SK-N-SH (cell line): ENCODE data around the gene CD180. TPM values are rescaled to one million over a fixed set of nuclear protein-coding genes. Genes with fewer than 3 reads are reported as not detected.

ENCODE experiments used
- CTCF ChIA-PET: fragments of 300-600, 350-600 bp; formaldehyde crosslinking; extraction: SDS; loops from one replicate; lab custom pipeline; 2021; lab: Yijun Ruan, JAX
- POLR2A ChIA-PET: fragments of 350-600 bp; sonication (Branson Sonifier 250); formaldehyde crosslinking; extraction: SDS; loops from one replicate; lab custom pipeline; 2020; ENCODE audit warnings: antibody characterized with exemption, inconsistent platforms; lab: Yijun Ruan, JAX
- DNase-seq: peaks from one replicate; pipeline ENCODE4 v3.0.0; 2012
- H2AFZ ChIP-seq: fragments of 200-600 bp; sonication (generic); 2 replicates; pipeline ENCODE4 v1.8.1; 2016; ENCODE audit warnings: antibody characterized with exemption, mild to moderate bottlenecking, low read depth
- H3F3A ChIP-seq: fragments of 200-600 bp; sonication (generic); replicated peaks from 2 replicates; pipeline ENCODE3; 2016; ENCODE audit warnings: antibody characterized with exemption, mild to moderate bottlenecking; ENCODE audit not compliant: insufficient read depth
- H3K27ac ChIP-seq, 2 experiments: fragments of 200-500 bp in 1 of 2; fragments of 200-600 bp in 1 of 2; sonication (Bioruptor generic) in 1 of 2; sonication (generic), shearing (Covaris generic) in 1 of 2; 2 replicates each; pipeline versions ENCODE4 v1.5.1 to v1.6.1; 2014 to 2016; ENCODE audit warnings: low read depth in 2 of 2, inconsistent platforms in 1 of 2, low read length in 1 of 2, mild to moderate bottlenecking in 1 of 2, mixed read lengths in 1 of 2
- H3K27me3 ChIP-seq: fragments of 200-600 bp; sonication (generic), shearing (Covaris generic); 2 replicates; pipeline ENCODE4 v1.6.1; 2016; ENCODE audit warnings: mixed run types; ENCODE audit not compliant: insufficient read depth
- H3K36me3 ChIP-seq, 2 experiments: fragments of 200-500 bp in 1 of 2; fragments of 200-600 bp in 1 of 2; sonication (Bioruptor generic) in 1 of 2; sonication (generic) in 1 of 2; replicated peaks in 1 of 2; 2 replicates each; pipeline versions ENCODE3 to v1.5.1; 2014 to 2016; ENCODE audit warnings: low read length in 1 of 2, mild to moderate bottlenecking in 1 of 2; ENCODE audit not compliant: insufficient read depth in 2 of 2, control insufficient read depth in 1 of 2
- H3K4me1 ChIP-seq, 2 experiments: fragments of 200-500 bp in 1 of 2; fragments of 200-600 bp in 1 of 2; sonication (Bioruptor generic) in 1 of 2; sonication (generic), shearing (Covaris generic) in 1 of 2; 2 replicates each; pipeline versions ENCODE4 v1.5.1 to v1.6.1; 2014 to 2016; ENCODE audit warnings: low read depth in 1 of 2, low read length in 1 of 2, mixed run types in 1 of 2; ENCODE audit not compliant: insufficient read depth in 2 of 2, control insufficient read depth in 1 of 2
- H3K4me2 ChIP-seq: fragments of 200-600 bp; sonication (generic), shearing (Covaris generic); 2 replicates; pipeline ENCODE4 v1.6.1; 2017; ENCODE audit warnings: mixed run types
- H3K4me3 ChIP-seq, 2 experiments: fragments of 200-500 bp in 1 of 2; fragments of 200-600 bp in 1 of 2; sonication (Bioruptor generic) in 1 of 2; sonication (generic), shearing (Covaris generic) in 1 of 2; 2 replicates each; pipeline versions ENCODE4 v1.5.1 to v1.8.1; 2014 to 2016; ENCODE audit warnings: low read depth in 2 of 2, inconsistent platforms in 1 of 2, low read length in 1 of 2, mild to moderate bottlenecking in 1 of 2, mixed read lengths in 1 of 2, moderate library complexity in 1 of 2
- H3K79me2 ChIP-seq: fragments of 200-600 bp; sonication (generic); 2 replicates; pipeline ENCODE4 v1.8.1; 2017; ENCODE audit warnings: mild to moderate bottlenecking; ENCODE audit not compliant: insufficient read depth
- H3K9ac ChIP-seq: fragments of 200-600 bp; sonication (generic); 2 replicates; pipeline ENCODE4 v1.6.1; 2017; ENCODE audit warnings: mixed run types
- H3K9me2 ChIP-seq: fragments of 200-600 bp; sonication (generic); 2 replicates; pipeline ENCODE4 v1.6.1; 2017; ENCODE audit warnings: mixed run types
- H3K9me3 ChIP-seq: fragments of 200-600 bp; sonication (generic); 2 replicates; pipeline ENCODE4 v1.6.1; 2017; ENCODE audit warnings: mixed run types, mild to moderate bottlenecking, moderate library complexity
- H4K20me1 ChIP-seq: fragments of 200-600 bp; sonication (generic); 2 replicates; pipeline ENCODE4 v1.6.1; 2017; ENCODE audit warnings: mild to moderate bottlenecking, mixed run types; ENCODE audit not compliant: insufficient read depth
- CHD2 ChIP-seq: fragments of 150-350 bp; IDR thresholded peaks from 2 replicates; pipeline ENCODE4 v1.6.1; 2018; ENCODE audit warnings: low read length; ENCODE audit not compliant: partially characterized antibody
- ELF1 ChIP-seq: IDR thresholded peaks from 2 replicates; pipeline ENCODE4 v1.4.0; 2012
- EZH2phosphoT487 ChIP-seq: fragments of 200-600 bp; sonication (generic); IDR thresholded peaks from 2 replicates; pipeline ENCODE4 v1.6.1; 2017; ENCODE audit warnings: low read depth, mixed run types, mild to moderate bottlenecking, antibody characterized with exemption, moderate library complexity, borderline replicate concordance
- FOSL2 ChIP-seq: IDR thresholded peaks from 2 replicates; pipeline ENCODE4 v1.4.0; 2012; ENCODE audit warnings: low read depth, mild to moderate bottlenecking, moderate library complexity, borderline replicate concordance
- FOXJ3 ChIP-seq: sonication (generic); formaldehyde crosslinking; IDR thresholded peaks from 2 replicates; pipeline ENCODE4 v1.5.1; 2020; ENCODE audit warnings: mild to moderate bottlenecking, missing genetic modification reagents
- GATA2 ChIP-seq: sonication (generic); formaldehyde crosslinking; IDR thresholded peaks from 2 replicates; pipeline ENCODE4 v1.5.0; 2020; ENCODE audit warnings: mild to moderate bottlenecking, missing genetic modification reagents
- MEF2A ChIP-seq: IDR thresholded peaks from 2 replicates; pipeline ENCODE4 v1.4.0; 2012; ENCODE audit warnings: low read depth, borderline replicate concordance
- NRF1 ChIP-seq: IDR thresholded peaks from 2 replicates; pipeline ENCODE4 v1.6.1; 2012; ENCODE audit warnings: low read depth, mild to moderate bottlenecking, low read length
- RAD21 ChIP-seq: IDR thresholded peaks from 2 replicates; pipeline ENCODE4 v1.6.1; 2012; ENCODE audit warnings: mild to moderate bottlenecking, low read length
- RFX5 ChIP-seq: IDR thresholded peaks from 2 replicates; pipeline ENCODE4 v1.6.1; 2012; ENCODE audit warnings: mild to moderate bottlenecking, improper control_type of control experiment, low read length
- RXRA ChIP-seq: IDR thresholded peaks from 2 replicates; pipeline ENCODE4 v1.4.0; 2012; ENCODE audit warnings: low read depth, mild to moderate bottlenecking, borderline replicate concordance
- SIN3A ChIP-seq: IDR thresholded peaks from 2 replicates; pipeline ENCODE4 v1.6.1; 2012; ENCODE audit warnings: low read depth, mild to moderate bottlenecking, low read length, moderate library complexity, borderline replicate concordance
- TAF1 ChIP-seq: IDR thresholded peaks from 2 replicates; pipeline ENCODE4 v1.6.1; 2012; ENCODE audit warnings: low read depth, mild to moderate bottlenecking, low read length, moderate library complexity, borderline replicate concordance
- TCF12 ChIP-seq: IDR thresholded peaks from 2 replicates; pipeline ENCODE4 v1.4.0; 2012
- YY1 ChIP-seq: IDR thresholded peaks from 2 replicates; pipeline ENCODE4 v1.4.0; 2012; ENCODE audit warnings: low read depth, mild to moderate bottlenecking
- WGBS: methylation state at CpG from one replicate; pipeline ENCODE4 v1.1.6; 2017; ENCODE audit warnings: low lambda C conversion rate; 5-methylcytosine and 5-hydroxymethylcytosine counted together
- polyA plus RNA-seq, 3 experiments: library from polyadenylated mRNA; depleted of rRNA; stranded (reverse); fragments of >200 nt; gene quantifications; 2 replicates each; pipeline ENCODE4 v1.2.3, GENCODE V29; 2012
- TF ChIP-seq, protein P1 (sequence below): fragments of 150-350 bp; IDR thresholded peaks from 2 replicates; pipeline ENCODE4 v1.6.1; 2017; ENCODE audit warnings: antibody characterized with exemption, low read length, low read depth, borderline replicate concordance
- TF ChIP-seq, protein P2 (sequence below): IDR thresholded peaks from 2 replicates; pipeline ENCODE4 v1.4.0; 2012; ENCODE audit warnings: low read depth, borderline replicate concordance
- TF ChIP-seq, protein P3 (sequence below): IDR thresholded peaks from 2 replicates; pipeline ENCODE4 v1.4.0; 2012; ENCODE audit warnings: low read depth
- TF ChIP-seq, protein P4 (sequence below): fragments of 150-350 bp; IDR thresholded peaks from 2 replicates; pipeline ENCODE4 v1.6.1; 2016; ENCODE audit warnings: mild to moderate bottlenecking, low read depth, low read length
- TF ChIP-seq, protein P5 (sequence below): IDR thresholded peaks from 2 replicates; pipeline ENCODE4 v1.4.0; 2012; ENCODE audit warnings: low read depth, borderline replicate concordance
- TF ChIP-seq, protein P6 (sequence below): IDR thresholded peaks from 2 replicates; pipeline ENCODE4 v1.6.1; 2012; ENCODE audit warnings: mild to moderate bottlenecking, low read depth, low read length, moderate library complexity

The CD180 gene
- polyA plus RNA-seq, 1 of the 3 experiments (the other 2 are of a cell fraction), result 0.02 TPM

DNA sequence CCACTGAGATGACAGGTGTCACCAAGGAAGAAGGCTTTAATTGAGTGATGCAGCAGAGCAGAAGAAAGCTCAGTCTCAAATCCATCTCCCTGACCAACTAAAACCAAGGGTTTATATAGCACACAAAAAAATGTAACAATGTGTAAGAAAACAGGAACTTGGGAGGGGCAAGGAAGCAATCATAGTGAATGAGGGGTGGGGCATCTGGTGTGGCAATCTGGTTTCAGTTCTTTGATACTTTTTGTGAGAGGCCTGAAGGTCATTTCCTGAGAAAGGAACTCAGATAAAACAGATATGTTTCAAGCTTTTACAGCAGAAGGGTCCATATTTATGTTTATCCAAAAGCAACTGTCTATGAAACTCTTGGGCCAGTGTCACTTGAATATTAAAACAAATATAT lies 19.7 kb downstream of the CD180 start:
- CTCF ChIA-PET, result interaction anchor here (0.8 to 3.4 kb wide), 2 partner anchors 11 to 18 kb away, joined by 3 to 12 read pairs; no protein-coding TSS in a partner anchor
- Histone ChIP-seq H3K79me2 (no peaks in the 10 kb centered on the region), H3F3A (no peaks in the 10 kb centered on the region), H3K9ac (no peak overlapping the region), H3K27ac (no peak overlapping the region), H3K27me3 (no peaks in the 10 kb centered on the region), H2AFZ (no peak overlapping the region), H3K4me1 (no peaks in the 10 kb centered on the region; a peak in 1 of 4 replicates), H3K9me3 (no peaks in the 10 kb centered on the region), H3K4me3 (no peak overlapping the region), H3K9me2 (no peaks in the 10 kb centered on the region), H4K20me1 (no peaks in the 10 kb centered on the region), H3K36me3 (no peaks in the 10 kb centered on the region), H3K4me2 (no peak overlapping the region)
- no peak for DNase-seq
- POLR2A ChIA-PET, result no interaction called here
- no peak for TF ChIP-seq RAD21
- TF ChIP-seq, protein P1, sequence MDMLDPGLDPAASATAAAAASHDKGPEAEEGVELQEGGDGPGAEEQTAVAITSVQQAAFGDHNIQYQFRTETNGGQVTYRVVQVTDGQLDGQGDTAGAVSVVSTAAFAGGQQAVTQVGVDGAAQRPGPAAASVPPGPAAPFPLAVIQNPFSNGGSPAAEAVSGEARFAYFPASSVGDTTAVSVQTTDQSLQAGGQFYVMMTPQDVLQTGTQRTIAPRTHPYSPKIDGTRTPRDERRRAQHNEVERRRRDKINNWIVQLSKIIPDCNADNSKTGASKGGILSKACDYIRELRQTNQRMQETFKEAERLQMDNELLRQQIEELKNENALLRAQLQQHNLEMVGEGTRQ, result no peak
- TF ChIP-seq EZH2phosphoT487, result no peak
- TF ChIP-seq TAF1, result no peak
- TF ChIP-seq, protein P2, sequence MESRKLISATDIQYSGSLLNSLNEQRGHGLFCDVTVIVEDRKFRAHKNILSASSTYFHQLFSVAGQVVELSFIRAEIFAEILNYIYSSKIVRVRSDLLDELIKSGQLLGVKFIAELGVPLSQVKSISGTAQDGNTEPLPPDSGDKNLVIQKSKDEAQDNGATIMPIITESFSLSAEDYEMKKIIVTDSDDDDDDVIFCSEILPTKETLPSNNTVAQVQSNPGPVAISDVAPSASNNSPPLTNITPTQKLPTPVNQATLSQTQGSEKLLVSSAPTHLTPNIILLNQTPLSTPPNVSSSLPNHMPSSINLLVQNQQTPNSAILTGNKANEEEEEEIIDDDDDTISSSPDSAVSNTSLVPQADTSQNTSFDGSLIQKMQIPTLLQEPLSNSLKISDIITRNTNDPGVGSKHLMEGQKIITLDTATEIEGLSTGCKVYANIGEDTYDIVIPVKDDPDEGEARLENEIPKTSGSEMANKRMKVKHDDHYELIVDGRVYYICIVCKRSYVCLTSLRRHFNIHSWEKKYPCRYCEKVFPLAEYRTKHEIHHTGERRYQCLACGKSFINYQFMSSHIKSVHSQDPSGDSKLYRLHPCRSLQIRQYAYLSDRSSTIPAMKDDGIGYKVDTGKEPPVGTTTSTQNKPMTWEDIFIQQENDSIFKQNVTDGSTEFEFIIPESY, result no peak
- no peak for TF ChIP-seq NRF1
- no peak for TF ChIP-seq CHD2
- TF ChIP-seq FOSL2, result no peak
- TF ChIP-seq, protein P3, sequence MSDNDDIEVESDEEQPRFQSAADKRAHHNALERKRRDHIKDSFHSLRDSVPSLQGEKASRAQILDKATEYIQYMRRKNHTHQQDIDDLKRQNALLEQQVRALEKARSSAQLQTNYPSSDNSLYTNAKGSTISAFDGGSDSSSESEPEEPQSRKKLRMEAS, result no peak
- no peak for TF ChIP-seq RXRA
- TF ChIP-seq GATA2 (CRISPR knock-in tag), result no peak
- no peak for TF ChIP-seq TCF12
- no peak for TF ChIP-seq RFX5
- TF ChIP-seq YY1, result no peak
- no peak for TF ChIP-seq ELF1

DNA sequence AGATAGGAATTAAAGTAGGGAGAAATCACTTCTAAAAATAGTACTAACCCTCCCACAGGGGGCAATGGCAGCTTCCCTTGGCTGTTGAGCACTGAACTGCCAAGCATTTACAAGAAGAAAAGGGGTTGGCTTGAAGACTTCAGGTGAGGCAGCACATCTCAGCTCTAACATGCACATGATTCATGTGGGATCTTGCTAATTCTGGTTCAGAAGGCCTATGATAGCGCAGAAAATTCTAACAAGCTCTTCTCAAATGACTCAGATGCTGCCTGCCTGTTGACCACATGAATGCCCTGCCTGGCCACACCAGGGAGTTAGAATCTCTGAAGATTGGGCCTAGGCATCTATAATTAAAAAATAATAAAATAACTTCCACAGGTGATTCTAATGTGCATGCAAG lies 22.6 kb downstream of the CD180 start:
- Histone ChIP-seq H3K4me1 (no peaks in the 10 kb centered on the region; a peak in 1 of 4 replicates), H3K9me3 (no peaks in the 10 kb centered on the region), H3K79me2 (no peaks in the 10 kb centered on the region), H3K4me2 (no peak overlapping the region), H3K27ac (no peak overlapping the region), H2AFZ (no peak overlapping the region), H3K9ac (no peak overlapping the region), H3K36me3 (no peaks in the 10 kb centered on the region), H3F3A (peaks cover 4% of the 10 kb centered on the region), H4K20me1 (no peaks in the 10 kb centered on the region), H3K27me3 (no peaks in the 10 kb centered on the region), H3K9me2 (no peaks in the 10 kb centered on the region), H3K4me3 (no peak overlapping the region)
- no peak for DNase-seq
- POLR2A ChIA-PET, result no interaction called here
- 100% methylated on average over 1 of the region's 1 CpG for WGBS
- CTCF ChIA-PET, result interaction anchor here (0.7 to 3.4 kb wide), 2 partner anchors 8 to 17 kb away, joined by 3 to 12 read pairs; no protein-coding TSS in a partner anchor
- TF ChIP-seq, protein P4, sequence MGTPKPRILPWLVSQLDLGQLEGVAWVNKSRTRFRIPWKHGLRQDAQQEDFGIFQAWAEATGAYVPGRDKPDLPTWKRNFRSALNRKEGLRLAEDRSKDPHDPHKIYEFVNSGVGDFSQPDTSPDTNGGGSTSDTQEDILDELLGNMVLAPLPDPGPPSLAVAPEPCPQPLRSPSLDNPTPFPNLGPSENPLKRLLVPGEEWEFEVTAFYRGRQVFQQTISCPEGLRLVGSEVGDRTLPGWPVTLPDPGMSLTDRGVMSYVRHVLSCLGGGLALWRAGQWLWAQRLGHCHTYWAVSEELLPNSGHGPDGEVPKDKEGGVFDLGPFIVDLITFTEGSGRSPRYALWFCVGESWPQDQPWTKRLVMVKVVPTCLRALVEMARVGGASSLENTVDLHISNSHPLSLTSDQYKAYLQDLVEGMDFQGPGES, result no peak
- TF ChIP-seq SIN3A (no peak), FOXJ3 (CRISPR knock-in tag) (no peak), MEF2A (no peak)
- TF ChIP-seq, protein P5, sequence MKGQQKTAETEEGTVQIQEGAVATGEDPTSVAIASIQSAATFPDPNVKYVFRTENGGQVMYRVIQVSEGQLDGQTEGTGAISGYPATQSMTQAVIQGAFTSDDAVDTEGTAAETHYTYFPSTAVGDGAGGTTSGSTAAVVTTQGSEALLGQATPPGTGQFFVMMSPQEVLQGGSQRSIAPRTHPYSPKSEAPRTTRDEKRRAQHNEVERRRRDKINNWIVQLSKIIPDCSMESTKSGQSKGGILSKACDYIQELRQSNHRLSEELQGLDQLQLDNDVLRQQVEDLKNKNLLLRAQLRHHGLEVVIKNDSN, result no peak
- TF ChIP-seq, protein P6, sequence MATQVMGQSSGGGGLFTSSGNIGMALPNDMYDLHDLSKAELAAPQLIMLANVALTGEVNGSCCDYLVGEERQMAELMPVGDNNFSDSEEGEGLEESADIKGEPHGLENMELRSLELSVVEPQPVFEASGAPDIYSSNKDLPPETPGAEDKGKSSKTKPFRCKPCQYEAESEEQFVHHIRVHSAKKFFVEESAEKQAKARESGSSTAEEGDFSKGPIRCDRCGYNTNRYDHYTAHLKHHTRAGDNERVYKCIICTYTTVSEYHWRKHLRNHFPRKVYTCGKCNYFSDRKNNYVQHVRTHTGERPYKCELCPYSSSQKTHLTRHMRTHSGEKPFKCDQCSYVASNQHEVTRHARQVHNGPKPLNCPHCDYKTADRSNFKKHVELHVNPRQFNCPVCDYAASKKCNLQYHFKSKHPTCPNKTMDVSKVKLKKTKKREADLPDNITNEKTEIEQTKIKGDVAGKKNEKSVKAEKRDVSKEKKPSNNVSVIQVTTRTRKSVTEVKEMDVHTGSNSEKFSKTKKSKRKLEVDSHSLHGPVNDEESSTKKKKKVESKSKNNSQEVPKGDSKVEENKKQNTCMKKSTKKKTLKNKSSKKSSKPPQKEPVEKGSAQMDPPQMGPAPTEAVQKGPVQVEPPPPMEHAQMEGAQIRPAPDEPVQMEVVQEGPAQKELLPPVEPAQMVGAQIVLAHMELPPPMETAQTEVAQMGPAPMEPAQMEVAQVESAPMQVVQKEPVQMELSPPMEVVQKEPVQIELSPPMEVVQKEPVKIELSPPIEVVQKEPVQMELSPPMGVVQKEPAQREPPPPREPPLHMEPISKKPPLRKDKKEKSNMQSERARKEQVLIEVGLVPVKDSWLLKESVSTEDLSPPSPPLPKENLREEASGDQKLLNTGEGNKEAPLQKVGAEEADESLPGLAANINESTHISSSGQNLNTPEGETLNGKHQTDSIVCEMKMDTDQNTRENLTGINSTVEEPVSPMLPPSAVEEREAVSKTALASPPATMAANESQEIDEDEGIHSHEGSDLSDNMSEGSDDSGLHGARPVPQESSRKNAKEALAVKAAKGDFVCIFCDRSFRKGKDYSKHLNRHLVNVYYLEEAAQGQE, result no peak
